Mesodermal cell (in vitro differentiated cells): ENCODE results near the gene GNAI2.

Experiments
- H3K27ac ChIP-seq: 2 replicates; pipeline ENCODE4 v1.7.0; 2013; ENCODE audit warnings: mild to moderate bottlenecking, low read depth, low read length, moderate library complexity; ENCODE audit not compliant: severe bottlenecking
- H3K36me3 ChIP-seq: 2 replicates; pipeline ENCODE4 v1.7.1; 2013; ENCODE audit warnings: mild to moderate bottlenecking, low read length, moderate library complexity; ENCODE audit not compliant: control insufficient read depth, insufficient read depth
- H3K4me1 ChIP-seq: one replicate; pipeline ENCODE4 v1.7.1; 2013; ENCODE audit warnings: mild to moderate bottlenecking, low read length; ENCODE audit not compliant: insufficient read depth, control insufficient read depth, poor library complexity, severe bottlenecking
- H3K4me3 ChIP-seq: 2 replicates; pipeline ENCODE4 v1.7.0; 2013; ENCODE audit warnings: low read length, control low read depth, mild to moderate bottlenecking; ENCODE audit not compliant: insufficient read depth, poor library complexity, severe bottlenecking; ENCODE audit errors: extremely low read depth
- H3K9me3 ChIP-seq: 2 replicates; pipeline ENCODE4 v1.7.1; 2013; ENCODE audit warnings: mild to moderate bottlenecking, low read length, moderate library complexity; ENCODE audit not compliant: control insufficient read depth
- WGBS, 2 experiments: methylation state at CpG; one replicate each; pipeline ENCODE4 v1.1.5; 2013; ENCODE audit warnings: missing lambda C conversion rate in 2 of 2; ENCODE audit not compliant: insufficient coverage in 2 of 2; 5-methylcytosine and 5-hydroxymethylcytosine counted together

Gene GNAI2

GRCh38 chr3:50245831-50246516, 10.0 kb downstream of the GNAI2 start:
- H3K9me3 ChIP-seq: no peaks in the 10 kb centered on the region
- peaks cover 72% of the 10 kb centered on the region for H3K4me1 ChIP-seq
- H3K36me3 ChIP-seq: peaks cover 68% of the 10 kb centered on the region
- peak overlapping the region; percentile 92 for H3K27ac ChIP-seq
- WGBS, 2 experiments: 5 to 8% methylated on average over 15 to 17 of the region's 25 CpGs
- H3K4me3 ChIP-seq: no peak overlapping the region

- Histone ChIP-seq H3K9me3 (no peaks in the 10 kb centered on the region), H3K4me3 (no peak overlapping the region), H3K36me3 (peaks cover 70% of the 10 kb centered on the region), H3K27ac (peak overlapping the region; percentile 92), H3K4me1 (peaks cover 70% of the 10 kb centered on the region)
- 29 to 52% methylated on average over 4 to 8 of the region's 10 CpGs for WGBS, 2 experiments
Measured at GRCh38 chr3:50246517-50246954, 10.5 kb downstream of the GNAI2 start.

GRCh38 chr3:50248387-50248786, 12.4 kb downstream of the GNAI2 start:
- Histone ChIP-seq H3K4me1 (peaks cover 69% of the 10 kb centered on the region), H3K9me3 (no peaks in the 10 kb centered on the region), H3K27ac (peak overlapping the region; percentile 66), H3K4me3 (no peak overlapping the region), H3K36me3 (peaks cover 74% of the 10 kb centered on the region)
- WGBS, 2 experiments: 59 to 69% methylated on average over 3 of the region's 3 CpGs

- peaks cover 74% of the 10 kb centered on the region for H3K4me1 ChIP-seq
- no peak overlapping the region for H3K27ac ChIP-seq
- no peak overlapping the region for H3K4me3 ChIP-seq
- H3K9me3 ChIP-seq: no peaks in the 10 kb centered on the region
- 94 to 100% methylated on average over 4 to 5 of the region's 5 CpGs for WGBS, 2 experiments
- H3K36me3 ChIP-seq: peaks cover 72% of the 10 kb centered on the region
Measured at GRCh38 chr3:50249457-50249856, 13.5 kb downstream of the GNAI2 start.

- Histone ChIP-seq H3K4me1 (peaks cover 78% of the 10 kb centered on the region), H3K36me3 (peaks cover 76% of the 10 kb centered on the region), H3K27ac (no peak overlapping the region), H3K4me3 (no peak overlapping the region), H3K9me3 (no peaks in the 10 kb centered on the region)
- 100% methylated on average over 2 to 3 of the region's 4 CpGs for WGBS, 2 experiments
Measured at GRCh38 chr3:50250514-50250913, 14.5 kb downstream of the GNAI2 start.

GRCh38 chr3:50251220-50251619, 15.2 kb downstream of the GNAI2 start:
- H3K36me3 ChIP-seq: peaks cover 78% of the 10 kb centered on the region
- H3K4me1 ChIP-seq: peaks cover 73% of the 10 kb centered on the region
- WGBS, 2 experiments: 91 to 96% methylated on average over 6 to 7 of the region's 8 CpGs
- no peak overlapping the region for H3K27ac ChIP-seq
- no peaks in the 10 kb centered on the region for H3K9me3 ChIP-seq
- H3K4me3 ChIP-seq: no peak overlapping the region

GRCh38 chr3:50254577-50255250, 18.7 kb downstream of the GNAI2 start:
- H3K36me3 ChIP-seq: peaks cover 89% of the 10 kb centered on the region
- 93 to 96% methylated on average over 8 of the region's 8 CpGs for WGBS, 2 experiments
- peak overlapping the region; percentile 69 for H3K27ac ChIP-seq
- peaks cover 65% of the 10 kb centered on the region for H3K4me1 ChIP-seq
- H3K9me3 ChIP-seq: no peaks in the 10 kb centered on the region
- no peak overlapping the region for H3K4me3 ChIP-seq

GRCh38 chr3:50255251-50255615, 19.2 kb downstream of the GNAI2 start:
- Histone ChIP-seq H3K9me3 (no peaks in the 10 kb centered on the region), H3K4me1 (peaks cover 68% of the 10 kb centered on the region), H3K36me3 (peaks cover 83% of the 10 kb centered on the region), H3K27ac (peak overlapping the region; percentile 69), H3K4me3 (no peak overlapping the region)
- 95 to 99% methylated on average over 9 of the region's 9 CpGs for WGBS, 2 experiments

- peaks cover 64% of the 10 kb centered on the region for H3K36me3 ChIP-seq
- H3K4me1 ChIP-seq: peaks cover 71% of the 10 kb centered on the region
- no peak overlapping the region for H3K4me3 ChIP-seq
- WGBS, 2 experiments: 90 to 92% methylated on average over 16 to 19 of the region's 20 CpGs
- peak overlapping the region; percentile 81 for H3K27ac ChIP-seq
- H3K9me3 ChIP-seq: no peaks in the 10 kb centered on the region
Measured at GRCh38 chr3:50256978-50257890, 21.2 kb downstream of the GNAI2 start.

GRCh38 chr3:50258029-50258680, 22.2 kb downstream of the GNAI2 start:
- H3K27ac ChIP-seq: peak overlapping the region; percentile 81
- 67 to 75% methylated on average over 5 to 7 of the region's 17 CpGs for WGBS, 2 experiments
- H3K36me3 ChIP-seq: peaks cover 58% of the 10 kb centered on the region
- no peaks in the 10 kb centered on the region for H3K9me3 ChIP-seq
- H3K4me3 ChIP-seq: no peak overlapping the region
- peaks cover 71% of the 10 kb centered on the region for H3K4me1 ChIP-seq
